HG02885 (cell line): ENCODE measurements around the gene NEURL1.

ENCODE experiments used
- ATAC-seq: cut with Tn5 transposase; IDR thresholded peaks from one replicate; pipeline ENCODE4 v1.9.1; 2021; ENCODE audit warnings: mild to moderate bottlenecking; ENCODE audit not compliant: unreplicated experiment, poor library complexity

Gene NEURL1, protein sequence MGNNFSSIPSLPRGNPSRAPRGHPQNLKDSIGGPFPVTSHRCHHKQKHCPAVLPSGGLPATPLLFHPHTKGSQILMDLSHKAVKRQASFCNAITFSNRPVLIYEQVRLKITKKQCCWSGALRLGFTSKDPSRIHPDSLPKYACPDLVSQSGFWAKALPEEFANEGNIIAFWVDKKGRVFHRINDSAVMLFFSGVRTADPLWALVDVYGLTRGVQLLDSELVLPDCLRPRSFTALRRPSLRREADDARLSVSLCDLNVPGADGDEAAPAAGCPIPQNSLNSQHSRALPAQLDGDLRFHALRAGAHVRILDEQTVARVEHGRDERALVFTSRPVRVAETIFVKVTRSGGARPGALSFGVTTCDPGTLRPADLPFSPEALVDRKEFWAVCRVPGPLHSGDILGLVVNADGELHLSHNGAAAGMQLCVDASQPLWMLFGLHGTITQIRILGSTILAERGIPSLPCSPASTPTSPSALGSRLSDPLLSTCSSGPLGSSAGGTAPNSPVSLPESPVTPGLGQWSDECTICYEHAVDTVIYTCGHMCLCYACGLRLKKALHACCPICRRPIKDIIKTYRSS

DNA sequence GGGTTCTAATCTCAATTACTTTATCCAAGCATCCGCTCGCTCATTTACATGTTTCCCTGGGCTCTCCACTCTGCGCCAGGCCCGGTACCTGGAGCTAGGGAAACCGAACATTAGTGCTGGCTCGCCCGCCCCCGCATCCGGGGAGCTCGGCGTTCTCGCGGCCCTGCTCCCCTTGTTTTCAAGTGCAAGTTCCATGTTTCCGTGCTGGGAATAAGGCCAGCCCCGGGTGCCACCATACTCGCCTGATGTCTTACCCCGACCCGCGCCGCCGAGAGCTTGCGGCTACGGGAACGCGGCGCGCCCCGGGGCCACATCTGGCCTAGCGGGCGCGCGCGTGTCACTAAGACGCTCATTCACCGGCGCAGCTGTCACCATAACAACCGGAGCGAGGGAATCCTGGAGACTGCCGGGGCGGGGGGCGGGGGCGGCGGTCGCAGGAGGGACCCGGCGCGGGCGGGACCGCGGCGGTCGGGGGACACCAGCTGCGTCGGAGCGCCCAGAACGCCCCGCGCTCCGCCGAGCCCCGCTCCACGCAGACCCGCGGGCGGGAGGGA, at the start of gene NEURL1:
Gene NEURL1 (plus strand): TSS at position 344 of the 554 bp plus-strand sequence. CDS start 683 bp downstream, outside the sequence.
- ATAC-seq = peak; percentile 34

DNA sequence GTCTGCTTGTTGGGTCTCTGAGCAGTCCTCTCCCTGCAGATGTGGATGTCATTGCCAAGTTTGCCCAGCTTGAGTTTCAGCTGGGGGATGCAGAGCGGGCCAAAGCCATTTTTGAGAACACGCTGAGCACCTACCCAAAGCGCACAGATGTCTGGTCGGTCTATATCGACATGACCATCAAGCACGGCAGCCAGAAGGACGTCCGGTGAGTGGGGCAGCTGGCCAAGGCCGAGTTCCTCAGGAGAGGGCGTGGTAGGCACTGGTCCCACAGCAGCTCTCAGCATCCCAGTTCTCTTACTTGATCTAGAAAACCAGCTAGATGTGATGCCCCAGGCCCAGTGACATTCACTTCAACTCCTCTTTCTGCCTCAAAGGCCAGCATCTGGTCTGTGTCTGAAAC, 49.0 kb upstream of the NEURL1 start:
- ATAC-seq = no peak

GRCh38 chr10:103445366-103445765, 48.1 kb upstream of the NEURL1 start:
- no peak for ATAC-seq

DNA sequence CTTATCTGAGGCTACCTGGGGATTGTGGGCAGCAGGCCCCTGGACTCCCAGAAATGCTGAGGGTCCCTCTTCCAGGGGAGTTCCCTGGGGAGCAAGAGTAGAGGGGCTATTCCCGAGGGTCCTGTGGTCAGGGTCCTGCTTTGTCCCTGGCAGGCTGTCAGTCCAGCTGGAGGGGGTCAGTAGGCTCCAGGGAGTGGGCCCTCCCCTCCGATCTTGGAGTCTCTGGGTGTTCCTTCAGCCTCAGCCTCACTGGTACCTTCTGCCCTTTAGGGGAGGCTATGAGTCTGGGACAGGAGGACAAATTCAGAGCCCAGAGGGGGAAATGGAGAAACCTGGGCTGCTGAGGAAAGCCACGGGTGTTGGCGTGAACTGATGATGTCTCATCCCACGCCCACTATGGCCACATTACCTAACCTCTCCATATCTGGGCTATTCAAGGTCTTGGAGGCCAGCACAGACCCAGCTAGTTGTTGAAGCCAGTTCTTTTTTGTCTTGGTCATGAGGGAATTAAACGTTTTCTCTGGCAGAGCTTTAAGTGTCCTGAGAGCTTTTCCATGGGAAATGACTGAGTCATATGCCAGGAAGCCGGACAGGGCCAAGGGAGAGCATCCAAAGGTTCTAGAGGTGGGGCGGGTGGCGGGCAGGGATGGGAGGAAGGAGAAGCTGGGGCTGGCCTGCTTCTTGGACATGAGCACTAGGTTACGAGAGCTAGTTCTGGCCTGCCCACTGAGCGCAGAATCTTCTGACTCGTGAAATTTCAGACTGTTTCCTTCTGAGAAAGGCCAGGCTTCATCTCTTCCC, 47.5 kb upstream of the NEURL1 start:
- no peak for ATAC-seq

- no peak for ATAC-seq
These were observed 46.3 kb upstream of the NEURL1 start for GRCh38 chr10:103447187-103447586.

DNA sequence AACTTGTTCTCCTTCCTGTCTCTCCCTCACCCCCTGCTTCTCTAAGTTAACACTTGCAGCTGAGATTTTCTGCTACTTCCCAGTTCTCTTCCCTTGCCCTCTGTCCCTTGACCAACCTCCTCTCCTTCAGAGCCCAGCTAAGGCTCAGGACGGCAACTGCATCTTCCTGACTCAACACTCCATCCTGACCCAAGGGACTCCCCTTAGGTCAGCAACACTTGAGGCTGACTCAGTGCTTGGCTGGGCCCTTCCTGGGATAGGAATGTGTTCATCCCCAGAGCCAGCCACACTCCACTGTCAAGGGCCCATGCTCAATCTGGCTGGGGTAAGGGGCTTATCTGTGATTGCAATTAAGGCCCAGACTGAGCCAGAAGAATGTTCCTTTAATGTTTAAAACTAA, 44.8 kb upstream of the NEURL1 start:
- ATAC-seq = no peak

- ATAC-seq = no peak
These were observed 44.0 kb upstream of the NEURL1 start for GRCh38 chr10:103449208-103450144.

DNA sequence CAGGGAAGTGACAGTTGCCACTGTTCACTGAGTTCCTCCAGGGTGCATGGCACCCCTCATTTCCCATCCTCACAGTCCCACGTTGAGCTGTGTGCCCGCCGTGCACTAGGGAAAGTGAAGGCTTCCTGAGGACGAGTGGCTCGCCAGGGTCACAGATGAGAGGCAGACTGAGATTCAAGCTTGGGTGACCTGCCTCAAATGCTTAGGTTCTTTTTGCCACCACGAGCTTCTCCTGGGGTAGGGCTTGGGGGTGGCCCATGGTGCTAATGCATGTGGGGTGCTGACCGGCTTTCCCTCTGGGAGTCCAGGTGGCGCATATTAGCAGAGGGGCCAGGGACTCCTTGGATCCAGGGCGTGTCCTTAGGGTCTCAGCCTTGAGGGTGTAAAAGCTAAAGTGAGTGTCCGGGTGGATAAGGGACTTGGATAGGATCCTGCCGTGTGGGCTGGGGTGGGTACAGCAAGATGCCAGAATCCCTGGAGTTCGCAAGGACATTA, 43.3 kb upstream of the NEURL1 start:
- ATAC-seq = no peak

GRCh38 chr10:103451091-103451813, 42.3 kb upstream of the NEURL1 start:
- ATAC-seq = no peak

- ATAC-seq = peak; percentile 68
These were observed 41.5 kb upstream of the NEURL1 start, which contains the start of gene CALHM2 for GRCh38 chr10:103451831-103452505. TSS of gene CALHM2 (minus strand) at chr10:103452370. CDS start at chr10:103449941, 2,429 bp downstream.

GRCh38 chr10:103452506-103453230, 40.8 kb upstream of the NEURL1 start:
- ATAC-seq = no peak

- ATAC-seq = no peak
These were observed 39.5 kb upstream of the NEURL1 start for GRCh38 chr10:103454026-103454425.

DNA sequence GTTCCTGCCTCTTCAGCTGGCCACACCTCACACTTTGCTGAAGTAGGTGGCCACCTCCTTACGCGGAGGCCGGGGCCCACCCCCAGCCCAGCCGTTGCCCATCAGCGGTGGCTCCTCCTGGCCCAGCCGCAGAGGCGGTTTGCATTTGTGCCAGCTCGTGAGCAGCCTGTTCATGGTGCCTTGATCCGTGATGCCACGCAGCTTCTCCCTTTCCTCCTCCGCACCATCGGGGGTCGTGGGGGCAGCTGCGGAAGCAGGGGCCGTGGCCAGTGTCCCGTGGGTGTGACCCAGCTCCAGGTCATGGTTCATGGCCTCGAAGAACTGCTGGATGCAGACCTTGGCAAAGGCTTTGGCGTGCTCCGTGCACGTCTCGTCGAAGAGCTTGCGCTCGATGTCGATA, 38.3 kb upstream of the NEURL1 start:
- no peak for ATAC-seq

GRCh38 chr10:103456074-103456660, 37.3 kb upstream of the NEURL1 start:
- no peak for ATAC-seq

DNA sequence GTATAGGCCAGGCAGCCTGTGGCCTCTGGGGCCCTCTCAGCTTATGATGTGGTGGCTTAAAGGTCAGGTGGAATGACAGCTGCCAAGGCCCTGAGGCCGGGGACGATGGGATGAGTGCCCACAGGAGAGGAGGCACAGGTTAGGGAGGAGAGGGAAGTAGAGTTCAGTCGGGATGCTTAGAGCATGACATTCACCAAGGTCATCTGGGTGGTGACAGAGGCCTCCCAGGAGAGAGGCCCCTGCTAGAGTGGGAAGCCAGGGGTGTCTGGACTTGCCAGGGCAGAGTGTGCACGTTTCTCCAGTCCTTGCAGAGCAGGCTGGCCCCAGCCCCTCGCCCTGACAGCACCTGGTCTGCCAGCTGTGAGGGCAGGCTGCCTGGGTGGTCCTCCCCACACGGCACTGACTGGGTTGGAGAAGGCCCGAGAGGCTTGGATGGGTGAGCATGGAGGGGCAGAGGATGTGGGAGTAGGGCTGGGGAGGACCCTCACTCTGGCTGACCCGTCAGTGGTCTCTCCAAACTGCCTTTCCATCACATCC, 36.3 kb upstream of the NEURL1 start:
- no peak for ATAC-seq

- ATAC-seq = no peak
These were observed 35.5 kb upstream of the NEURL1 start for GRCh38 chr10:103457896-103458583.
